ENCODE data around the gene PADI4. TPM values are rescaled to one million over a fixed set of nuclear protein-coding genes. Genes with fewer than 3 reads are reported as not detected.

Gene PADI4
- total and polyA plus RNA-seq, 12 donors, result 0.05 to 0.72 (median 0.27) TPM; not detected in 5

DNA sequence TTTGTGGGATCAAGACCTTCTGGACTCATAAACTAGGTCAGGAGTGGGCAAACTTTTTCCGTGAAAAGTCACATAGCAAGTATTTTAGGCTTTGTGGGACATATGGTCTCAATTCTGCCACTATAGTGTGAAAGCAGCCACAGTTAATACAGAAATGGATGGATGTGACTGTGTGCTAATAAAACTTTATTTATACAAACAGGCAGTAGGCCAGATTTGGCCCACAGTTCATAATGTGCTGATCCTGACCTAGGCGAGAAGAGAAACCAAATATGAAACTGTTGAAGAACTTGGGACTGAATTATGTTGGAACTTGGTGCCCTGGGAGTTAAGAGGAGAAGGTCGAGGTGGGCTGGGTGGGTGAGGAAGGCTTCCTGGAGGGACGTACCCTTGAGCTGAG is 42.0 kb upstream of the PADI4 start:
- TF ChIP-seq, protein P1, sequence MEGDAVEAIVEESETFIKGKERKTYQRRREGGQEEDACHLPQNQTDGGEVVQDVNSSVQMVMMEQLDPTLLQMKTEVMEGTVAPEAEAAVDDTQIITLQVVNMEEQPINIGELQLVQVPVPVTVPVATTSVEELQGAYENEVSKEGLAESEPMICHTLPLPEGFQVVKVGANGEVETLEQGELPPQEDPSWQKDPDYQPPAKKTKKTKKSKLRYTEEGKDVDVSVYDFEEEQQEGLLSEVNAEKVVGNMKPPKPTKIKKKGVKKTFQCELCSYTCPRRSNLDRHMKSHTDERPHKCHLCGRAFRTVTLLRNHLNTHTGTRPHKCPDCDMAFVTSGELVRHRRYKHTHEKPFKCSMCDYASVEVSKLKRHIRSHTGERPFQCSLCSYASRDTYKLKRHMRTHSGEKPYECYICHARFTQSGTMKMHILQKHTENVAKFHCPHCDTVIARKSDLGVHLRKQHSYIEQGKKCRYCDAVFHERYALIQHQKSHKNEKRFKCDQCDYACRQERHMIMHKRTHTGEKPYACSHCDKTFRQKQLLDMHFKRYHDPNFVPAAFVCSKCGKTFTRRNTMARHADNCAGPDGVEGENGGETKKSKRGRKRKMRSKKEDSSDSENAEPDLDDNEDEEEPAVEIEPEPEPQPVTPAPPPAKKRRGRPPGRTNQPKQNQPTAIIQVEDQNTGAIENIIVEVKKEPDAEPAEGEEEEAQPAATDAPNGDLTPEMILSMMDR (IDR thresholded peaks at IDR 0.05), result no peak
- TF ChIP-seq POLR2A (IDR thresholded peaks at IDR 0.05), result no peak
- no peaks in the 10 kb centered on the region for H3K27me3 ChIP-seq
- H3K36me3 ChIP-seq (replicated peaks in 1 of 2), result no peaks in the 10 kb centered on the region
- no peaks in the 10 kb centered on the region for H3K9me3 ChIP-seq (replicated peaks in 1 of 3)
- no peak overlapping the region for H3K27ac ChIP-seq
- no peaks in the 10 kb centered on the region for H3K4me1 ChIP-seq (replicated peaks in 1 of 2)
- WGBS, 4 donors, result 81 to 96% (median 86%) methylated on average over 4 of the region's 4 CpGs
- intact Hi-C loops (cut with DNase I), result no loop called here
- no peak for DNase-seq
- no peak overlapping the region for H3K4me3 ChIP-seq

DNA sequence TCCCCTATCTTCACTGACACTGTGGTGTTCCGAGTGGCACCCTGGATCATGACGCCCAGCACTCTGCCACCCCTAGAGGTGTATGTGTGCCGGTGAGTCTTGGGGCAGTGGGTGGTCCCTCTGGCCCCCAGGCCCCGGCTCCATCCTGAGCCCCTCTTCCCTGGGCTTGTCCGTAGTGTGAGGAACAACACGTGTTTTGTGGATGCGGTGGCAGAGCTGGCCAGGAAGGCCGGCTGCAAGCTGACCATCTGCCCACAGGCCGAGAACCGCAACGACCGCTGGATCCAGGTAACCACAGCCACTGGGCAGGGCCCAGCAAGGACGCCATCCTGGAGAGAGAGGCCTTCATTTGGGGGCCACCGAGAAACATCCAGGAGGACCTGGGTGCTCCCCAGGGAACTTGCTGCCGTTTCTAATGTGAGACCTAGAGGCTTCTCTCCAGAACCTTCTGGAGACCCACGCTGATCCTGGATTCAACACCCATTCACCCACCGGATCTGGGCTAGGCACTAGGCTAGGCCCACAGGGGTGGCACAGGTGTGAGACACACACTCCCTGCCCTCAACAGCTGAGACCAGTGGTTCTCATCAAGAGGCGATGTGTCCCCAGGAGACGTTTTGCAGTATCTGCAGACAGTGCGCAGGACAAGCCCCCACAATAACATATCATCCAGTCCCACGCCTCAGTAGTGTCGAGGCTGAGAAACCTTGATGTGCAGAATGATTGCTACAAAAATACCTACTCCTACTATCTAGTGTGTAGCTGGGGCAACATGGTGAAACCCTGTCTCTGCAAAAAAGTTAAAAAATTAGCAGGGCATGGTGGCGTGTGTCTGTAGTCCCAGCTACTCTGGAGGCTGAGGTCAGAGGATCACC is 36.9 kb upstream of the PADI4 start:
- DNase-seq, result no peak

DNA sequence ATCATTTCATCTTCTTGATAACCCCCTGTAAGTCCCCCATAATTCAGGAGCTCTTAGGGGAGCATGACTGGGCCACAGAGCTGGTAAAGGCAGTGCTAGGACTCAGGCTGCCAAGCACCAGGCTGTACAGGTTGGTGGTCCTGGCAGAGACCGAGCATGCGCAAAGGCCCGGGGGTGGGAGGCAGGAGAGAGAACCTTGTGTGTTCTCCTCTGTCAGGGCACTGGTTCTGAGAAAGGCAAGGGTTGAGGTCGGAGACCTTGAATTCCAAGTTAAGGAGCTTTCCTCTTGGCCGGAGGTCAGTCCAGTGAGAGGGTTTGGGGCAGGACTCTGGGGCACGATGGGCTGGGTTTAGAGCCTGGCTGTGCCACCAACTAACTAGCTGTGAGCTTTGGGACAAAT is 35.9 kb upstream of the PADI4 start:
- no peaks in the 10 kb centered on the region for H3K36me3 ChIP-seq (replicated peaks in 1 of 2)
- no peaks in the 10 kb centered on the region for H3K27me3 ChIP-seq
- no peak for DNase-seq
- TF ChIP-seq, protein P1 (IDR thresholded peaks at IDR 0.05), result no peak
- TF ChIP-seq POLR2A (IDR thresholded peaks at IDR 0.05), result no peak
- H3K27ac ChIP-seq, result no peak overlapping the region
- no peaks in the 10 kb centered on the region for H3K9me3 ChIP-seq (replicated peaks in 1 of 3)
- no peaks in the 10 kb centered on the region for H3K4me1 ChIP-seq (replicated peaks in 1 of 2)
- intact Hi-C loops (cut with DNase I), result no loop called here
- WGBS, 4 donors, result 83 to 89% (median 84%) methylated on average over 3 to 6 of the region's 6 CpGs
- no peak overlapping the region for H3K4me3 ChIP-seq

More for the DNA sequence above, 36.9 kb upstream of the PADI4 start:
- 85 to 90% (median 89%) methylated on average over 13 to 23 of the region's 23 CpGs for WGBS, 4 donors
- intact Hi-C loops (cut with DNase I), result no loop called here
- H3K27ac ChIP-seq, result no peak overlapping the region
- no peak overlapping the region for H3K4me3 ChIP-seq
- TF ChIP-seq, protein P1 (IDR thresholded peaks at IDR 0.05), result no peak
- no peak for TF ChIP-seq POLR2A (IDR thresholded peaks at IDR 0.05)
- H3K9me3 ChIP-seq (replicated peaks in 1 of 3), result no peaks in the 10 kb centered on the region
- H3K27me3 ChIP-seq, result no peaks in the 10 kb centered on the region
- H3K4me1 ChIP-seq (replicated peaks in 1 of 2), result no peaks in the 10 kb centered on the region
- no peaks in the 10 kb centered on the region for H3K36me3 ChIP-seq (replicated peaks in 1 of 2)

DNA sequence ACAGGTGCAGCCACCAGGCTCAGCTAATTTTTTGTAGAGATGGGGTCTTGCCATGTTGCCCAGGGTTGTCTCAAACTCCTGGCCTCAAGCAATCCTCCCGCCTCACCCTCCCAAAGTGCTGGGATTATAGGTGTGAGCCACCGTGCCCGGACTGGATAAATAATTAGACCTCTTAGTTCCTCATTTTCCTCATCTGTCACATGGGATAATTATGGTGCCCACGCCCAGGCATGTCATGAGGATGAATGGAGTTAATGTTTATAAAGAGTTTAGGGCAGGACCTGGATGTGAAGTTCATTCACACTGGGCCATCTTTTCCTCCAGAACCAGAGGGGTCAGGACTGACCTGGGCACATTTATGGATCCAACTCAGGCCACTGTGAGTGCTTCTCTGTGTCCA is 35.4 kb upstream of the PADI4 start:
- no peak for DNase-seq
- H3K27ac ChIP-seq, result no peak overlapping the region
- H3K9me3 ChIP-seq (replicated peaks in 1 of 3), result no peaks in the 10 kb centered on the region
- H3K36me3 ChIP-seq (replicated peaks in 1 of 2), result no peaks in the 10 kb centered on the region
- H3K4me1 ChIP-seq (replicated peaks in 1 of 2), result no peaks in the 10 kb centered on the region
- H3K4me3 ChIP-seq, result no peak overlapping the region
- no peak for TF ChIP-seq POLR2A (IDR thresholded peaks at IDR 0.05)
- TF ChIP-seq, protein P1 (IDR thresholded peaks at IDR 0.05), result no peak
- no peaks in the 10 kb centered on the region for H3K27me3 ChIP-seq
- 67 to 86% (median 73%) methylated on average over 4 of the region's 4 CpGs for WGBS, 4 donors
- intact Hi-C loops (cut with DNase I), result no loop called here
